AG04450 (cell line): ENCODE results near the gene KRTAP9-2. TPM values are rescaled to one million over a fixed set of nuclear protein-coding genes. Genes with fewer than 3 reads are reported as not detected.
"Not testable (repeated sequence)": the region's sequence is repeated elsewhere in the genome, so short reads cannot be mapped to it uniquely, and the experiment has no call there.

Experiments used
- CTCF ChIA-PET: fragments of 300-600, 350-600 bp; formaldehyde crosslinking; extraction: SDS; loops from one replicate; lab custom pipeline; 2022; ENCODE audit warnings: antibody characterized with exemption, inconsistent platforms; lab: Charles Lee
- POLR2A ChIA-PET: fragments of 350-600 bp; formaldehyde crosslinking; extraction: SDS; loops from one replicate; lab custom pipeline; 2021; ENCODE audit warnings: antibody characterized with exemption, inconsistent platforms; lab: Yijun Ruan, JAX
- DNase-seq: peaks from one replicate; pipeline ENCODE4 v3.0.0-alpha.2; 2011; ENCODE audit warnings: low read depth, low spot score
- H3K27ac ChIP-seq: one replicate; pipeline ENCODE4 v1.5.1; 2012; ENCODE audit warnings: low read depth, low read length, control low read depth
- H3K27me3 ChIP-seq: one replicate; pipeline ENCODE4 v1.6.0; 2012; ENCODE audit warnings: low read length; ENCODE audit not compliant: control insufficient read depth, insufficient read depth
- H3K4me3 ChIP-seq: 2 replicates; pipeline ENCODE4 v1.5.1; 2011; ENCODE audit warnings: mild to moderate bottlenecking, low read depth, low read length, control low read depth
- H3K9me3 ChIP-seq: 2 replicates; pipeline ENCODE4 v1.5.1; 2012; ENCODE audit warnings: low read length; ENCODE audit not compliant: control insufficient read depth, insufficient read depth
- polyA minus RNA-seq: library from RNA; depleted of rRNA, polyadenylated mRNA; stranded (reverse); fragments of >200 nt; gene quantifications from 2 replicates; pipeline ENCODE4 v1.2.3, GENCODE V29; 2011; rRNA and poly(A)+ RNA removed
- polyA plus RNA-seq: library from polyadenylated mRNA; depleted of rRNA; stranded (reverse); fragments of >200 nt; gene quantifications from 2 replicates; pipeline ENCODE4 v1.2.3, GENCODE V29; 2011; rRNA removed
- TF ChIP-seq, protein P1 (sequence below): IDR thresholded peaks from 2 replicates; pipeline ENCODE4 v1.5.1; 2011; ENCODE audit warnings: low read depth, low read length, control low read depth, inconsistent platforms

KRTAP9-2 gene, protein sequence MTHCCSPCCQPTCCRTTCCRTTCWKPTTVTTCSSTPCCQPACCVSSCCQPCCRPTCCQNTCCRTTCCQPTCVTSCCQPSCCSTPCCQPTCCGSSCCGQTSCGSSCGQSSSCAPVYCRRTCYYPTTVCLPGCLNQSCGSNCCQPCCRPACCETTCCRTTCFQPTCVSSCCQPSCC
- polyA plus RNA-seq (not detected in 2 replicates), polyA minus RNA-seq (not detected in 2 replicates)

DNA sequence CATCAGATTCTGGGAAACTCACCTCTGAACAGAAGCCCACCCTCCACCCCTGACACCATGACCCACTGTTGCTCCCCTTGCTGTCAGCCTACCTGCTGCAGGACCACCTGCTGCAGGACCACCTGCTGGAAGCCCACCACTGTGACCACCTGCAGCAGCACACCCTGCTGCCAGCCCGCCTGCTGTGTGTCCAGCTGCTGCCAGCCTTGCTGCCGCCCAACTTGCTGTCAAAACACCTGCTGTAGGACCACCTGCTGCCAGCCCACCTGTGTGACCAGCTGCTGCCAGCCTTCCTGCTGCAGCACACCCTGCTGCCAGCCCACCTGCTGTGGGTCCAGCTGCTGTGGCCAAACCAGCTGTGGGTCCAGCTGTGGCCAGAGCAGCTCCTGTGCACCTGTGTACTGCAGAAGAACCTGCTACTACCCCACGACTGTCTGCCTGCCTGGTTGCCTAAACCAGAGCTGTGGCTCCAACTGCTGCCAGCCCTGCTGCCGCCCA is at the start of gene KRTAP9-2:
Gene KRTAP9-2 (plus strand): TSS at position 51 of the 498 bp plus-strand sequence. CDS start 7 bp downstream, at position 58.
- DNase-seq, H3K27ac ChIP-seq, CTCF ChIA-PET, H3K4me3 ChIP-seq, H3K27me3 ChIP-seq, H3K9me3 ChIP-seq, POLR2A ChIA-PET: not testable (repeated sequence)

DNA sequence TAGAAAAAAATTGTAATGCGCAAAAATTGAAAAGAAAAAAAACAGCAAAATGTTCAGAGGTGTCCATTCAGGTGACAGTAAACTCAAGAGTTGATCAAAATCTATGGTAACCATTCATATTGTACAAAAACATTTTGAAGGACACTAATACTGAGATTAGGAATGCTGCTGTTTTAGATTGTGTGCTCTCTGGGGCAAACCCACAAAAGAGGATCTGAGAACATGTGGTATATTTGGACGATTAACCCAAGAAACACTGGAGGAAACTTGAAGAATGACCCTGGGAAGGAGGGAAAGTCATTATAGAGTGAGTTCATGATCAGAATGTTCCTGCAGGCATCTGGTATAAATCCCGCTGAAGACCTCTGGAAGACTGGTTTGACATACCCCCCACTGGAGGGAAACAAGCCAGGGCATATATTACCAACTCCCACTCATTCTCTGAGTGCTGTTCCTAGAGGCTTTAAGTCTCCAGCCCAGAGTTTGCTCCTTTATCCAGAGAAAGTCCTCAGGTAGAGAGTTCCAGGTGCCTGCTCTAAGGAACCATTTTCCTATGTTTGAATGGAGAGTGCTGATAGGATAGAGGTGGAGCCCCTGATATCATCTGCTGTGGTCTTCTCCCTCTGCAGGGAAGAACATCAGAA is 49.6 kb upstream of the KRTAP9-2 start:
- CTCF ChIA-PET, result no interaction called here
- no peaks in the 10 kb centered on the region for H3K27me3 ChIP-seq
- H3K27ac ChIP-seq, result no peak overlapping the region
- no peak for DNase-seq
- H3K9me3 ChIP-seq, result peaks cover 4% of the 10 kb centered on the region; the same call in 1 of the 2 replicates
- POLR2A ChIA-PET, result no interaction called here
- no peak overlapping the region for H3K4me3 ChIP-seq
- TF ChIP-seq, protein P1, sequence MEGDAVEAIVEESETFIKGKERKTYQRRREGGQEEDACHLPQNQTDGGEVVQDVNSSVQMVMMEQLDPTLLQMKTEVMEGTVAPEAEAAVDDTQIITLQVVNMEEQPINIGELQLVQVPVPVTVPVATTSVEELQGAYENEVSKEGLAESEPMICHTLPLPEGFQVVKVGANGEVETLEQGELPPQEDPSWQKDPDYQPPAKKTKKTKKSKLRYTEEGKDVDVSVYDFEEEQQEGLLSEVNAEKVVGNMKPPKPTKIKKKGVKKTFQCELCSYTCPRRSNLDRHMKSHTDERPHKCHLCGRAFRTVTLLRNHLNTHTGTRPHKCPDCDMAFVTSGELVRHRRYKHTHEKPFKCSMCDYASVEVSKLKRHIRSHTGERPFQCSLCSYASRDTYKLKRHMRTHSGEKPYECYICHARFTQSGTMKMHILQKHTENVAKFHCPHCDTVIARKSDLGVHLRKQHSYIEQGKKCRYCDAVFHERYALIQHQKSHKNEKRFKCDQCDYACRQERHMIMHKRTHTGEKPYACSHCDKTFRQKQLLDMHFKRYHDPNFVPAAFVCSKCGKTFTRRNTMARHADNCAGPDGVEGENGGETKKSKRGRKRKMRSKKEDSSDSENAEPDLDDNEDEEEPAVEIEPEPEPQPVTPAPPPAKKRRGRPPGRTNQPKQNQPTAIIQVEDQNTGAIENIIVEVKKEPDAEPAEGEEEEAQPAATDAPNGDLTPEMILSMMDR, result no peak

DNA sequence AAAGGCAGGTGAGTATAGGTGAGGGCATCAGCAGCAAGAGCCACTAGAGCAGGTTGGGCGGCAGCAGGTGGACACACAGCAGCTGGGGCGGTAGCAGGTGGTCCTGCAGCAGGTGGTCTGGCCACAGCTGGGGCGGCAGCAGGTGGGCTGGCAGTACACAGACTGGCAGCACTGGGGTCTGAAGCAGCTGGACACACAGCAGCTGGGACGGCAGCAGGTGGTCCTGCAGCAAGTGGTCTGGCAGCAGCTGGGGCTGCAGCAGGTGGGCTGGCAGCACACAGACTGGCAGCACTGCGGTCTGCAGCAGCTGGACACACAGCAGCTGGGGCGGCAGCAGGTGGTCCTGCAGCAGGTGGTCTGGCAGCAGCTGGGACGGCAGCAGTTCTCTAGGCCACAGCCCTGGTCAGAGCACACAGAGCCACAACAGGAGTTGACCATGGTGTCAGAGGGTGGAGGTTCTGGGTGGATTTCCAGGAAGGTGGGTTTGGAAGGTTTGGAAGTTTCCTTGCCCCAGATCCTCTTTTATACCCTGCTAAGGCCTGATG is 48.6 kb upstream of the KRTAP9-2 start, which contains the start of gene KRTAP4-2:
Gene KRTAP4-2 (minus strand): TSS at position 495 of the 545 bp plus-strand sequence. CDS start 57 bp downstream, at position 438.
- peaks cover 4% of the 10 kb centered on the region; the same call in 1 of the 2 replicates for H3K9me3 ChIP-seq
- no peak within 1 kb of the TSS for H3K27ac ChIP-seq
- H3K4me3 ChIP-seq, result no peak within 1 kb of the TSS
- H3K27me3 ChIP-seq, result no peaks in the 10 kb centered on the region
- DNase-seq, result no peak
- ChIA-PET POLR2A (no interaction called here), CTCF (interaction anchor here (0.7 kb wide), 1 partner anchor 17 kb away, joined by 3 read pairs; no protein-coding TSS in a partner anchor)
- TF ChIP-seq, protein P1, result no peak

DNA sequence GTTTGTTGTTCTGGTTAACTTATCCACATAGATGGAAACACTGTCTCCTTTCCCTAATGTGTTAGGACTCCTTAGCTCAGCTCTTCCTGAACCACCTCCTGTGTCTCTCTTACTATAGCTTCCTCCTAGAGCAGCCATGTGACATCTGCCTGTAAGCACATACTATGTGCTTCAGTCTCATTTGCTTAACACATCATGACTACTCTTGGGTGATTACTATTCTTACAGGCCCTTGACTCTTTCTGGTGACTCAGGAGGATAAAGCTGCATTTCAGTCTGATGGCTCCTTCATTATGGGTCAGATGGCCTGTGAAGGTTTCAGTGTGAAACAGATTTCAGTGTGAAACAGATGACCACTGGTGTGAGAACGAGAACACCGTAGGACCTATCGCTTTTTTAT is 48.1 kb upstream of the KRTAP9-2 start:
- TF ChIP-seq, protein P1, result no peak
- Histone ChIP-seq H3K9me3 (peaks cover 4% of the 10 kb centered on the region; the same call in 1 of the 2 replicates), H3K4me3 (no peak overlapping the region), H3K27me3 (no peaks in the 10 kb centered on the region), H3K27ac (no peak overlapping the region)
- POLR2A ChIA-PET, result no interaction called here
- DNase-seq, result no peak
- CTCF ChIA-PET, result interaction anchor here (0.7 kb wide), 1 partner anchor 17 kb away, joined by 3 read pairs; no protein-coding TSS in a partner anchor

DNA sequence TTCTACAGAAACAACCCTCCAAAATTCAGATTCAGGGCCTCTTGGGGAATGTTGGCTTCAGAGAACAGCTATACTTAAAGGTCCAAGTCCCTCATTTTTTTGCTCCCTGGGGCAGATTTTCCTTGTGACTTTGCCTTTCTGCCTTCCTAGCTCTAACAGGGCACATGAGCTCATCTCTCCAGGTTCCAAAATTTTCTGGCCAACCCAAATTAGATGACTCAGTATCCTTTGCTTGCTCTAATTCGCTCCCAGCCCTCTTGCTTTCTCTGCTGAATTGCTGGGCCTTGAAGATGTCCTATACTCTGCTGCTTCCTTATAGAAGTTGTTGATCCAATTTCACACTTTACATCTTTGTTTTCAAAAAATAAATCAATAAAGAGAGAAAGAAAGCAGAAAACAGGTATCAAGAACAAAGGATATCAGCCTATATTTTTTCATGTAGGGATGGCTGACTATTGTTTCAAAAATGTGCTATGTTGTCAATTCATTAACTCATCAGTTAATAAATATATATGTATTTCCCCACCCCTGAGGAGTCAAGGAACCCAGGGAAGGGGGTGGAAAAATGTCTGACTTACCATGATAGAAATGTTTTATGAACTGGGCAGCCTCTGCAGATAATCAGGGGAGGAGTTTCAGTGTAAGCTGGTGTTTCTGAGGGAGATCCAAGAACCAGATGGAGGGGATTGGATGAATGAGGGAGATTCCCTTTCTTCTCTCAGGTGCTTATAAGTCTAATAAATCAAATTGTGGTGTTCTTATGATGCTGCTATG is 47.4 kb upstream of the KRTAP9-2 start:
- Histone ChIP-seq H3K27ac (no peak overlapping the region), H3K27me3 (no peaks in the 10 kb centered on the region), H3K4me3 (no peak overlapping the region), H3K9me3 (peaks cover 4% of the 10 kb centered on the region; the same call in 1 of the 2 replicates)
- ChIA-PET POLR2A (no interaction called here), CTCF (no interaction called here)
- TF ChIP-seq, protein P1, result no peak
- DNase-seq, result no peak
